Dermis lymphatic vessel endothelial cell (primary cell): Measurements from ENCODE around the gene LACC1. TPM values are rescaled to one million over a fixed set of nuclear protein-coding genes. Genes with fewer than 3 reads are reported as not detected.

Experiments
- total RNA-seq: library from RNA; depleted of rRNA; stranded (reverse); fragments of >200 nt; gene quantifications from 2 replicates; pipeline ENCODE4 v1.2.1, GENCODE V29; 2014

Gene LACC1
- 8.9 and 10.9 TPM in 2 replicates for total RNA-seq

GRCh38 chr13:43879755-43880181 lies at the start of gene LACC1:
Gene LACC1 (plus strand): TSS chr13:43879904. CDS start chr13:43880986, 1,082 bp downstream.

GRCh38 chr13:43878892-43879754 lies 581 bp upstream of the LACC1 start, which contains the start of gene CCDC122:
Gene CCDC122 (minus strand): TSS chr13:43879740. CDS start chr13:43869376, 10,364 bp downstream.

Other genes with a start within 250 kb of the LACC1 start
- 0.22 and 0.52 TPM in 2 replicates for gene ENOX1, start 92.9 kb upstream of the LACC1 start, total RNA-seq
- gene CCDC122, start 164 bp upstream of the LACC1 start, total RNA-seq: 2.7 and 8.6 TPM in 2 replicates